C1 segment of cervical spinal cord (tissue), 14 donors: ENCODE measurements around the gene CABYR.
A peak's percentile ranks its signal among the peaks of the same experiment; 100 is the strongest.
"Not testable (repeated sequence)": the region's sequence is repeated elsewhere in the genome, so short reads cannot be mapped to it uniquely, and the experiment has no call there.

Experiments
- DNase-seq, 14 donors: peaks; one replicate each; lab custom pipeline; 2025; lab: John Stamatoyannopoulos, UW

CABYR gene

DNA sequence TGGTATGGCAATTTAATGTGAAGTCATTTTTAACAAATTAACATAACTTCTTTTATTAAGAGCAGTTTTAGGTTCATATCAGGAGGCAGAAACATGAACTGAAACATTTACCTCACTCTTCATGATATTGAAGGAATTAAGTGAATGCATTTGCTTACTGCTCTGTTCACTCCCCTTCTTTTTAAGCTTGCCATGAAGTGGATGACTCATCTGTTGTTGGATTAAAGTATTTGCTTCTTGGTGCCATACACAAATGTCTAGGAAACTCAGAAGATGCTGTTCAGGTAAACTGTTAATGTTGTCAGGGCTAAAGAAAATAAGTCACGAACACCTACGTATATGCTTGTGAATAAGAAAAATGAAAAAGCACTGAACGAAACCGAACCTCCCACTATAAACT, 10.2 kb upstream of the CABYR start:
- no peak for DNase-seq

DNA sequence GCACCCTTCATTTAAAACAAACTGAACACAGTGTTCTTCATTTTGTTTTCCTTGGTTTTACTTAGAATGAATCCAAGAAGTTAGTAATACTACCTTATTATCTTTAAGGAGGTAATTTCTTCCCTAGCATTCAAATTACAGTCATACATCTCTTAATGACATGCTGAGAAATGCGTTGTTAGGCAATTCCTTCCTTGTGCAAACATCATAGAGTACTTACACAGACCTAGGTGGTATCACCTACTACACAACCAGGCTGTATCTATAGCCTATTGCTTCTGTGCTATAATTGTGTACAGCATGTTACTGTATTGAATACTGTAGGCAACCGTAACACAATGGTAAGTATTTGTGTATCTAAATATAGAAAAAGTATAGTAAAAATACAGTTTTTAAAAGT, 8.4 kb upstream of the CABYR start:
- DNase-seq, result no peak

DNA sequence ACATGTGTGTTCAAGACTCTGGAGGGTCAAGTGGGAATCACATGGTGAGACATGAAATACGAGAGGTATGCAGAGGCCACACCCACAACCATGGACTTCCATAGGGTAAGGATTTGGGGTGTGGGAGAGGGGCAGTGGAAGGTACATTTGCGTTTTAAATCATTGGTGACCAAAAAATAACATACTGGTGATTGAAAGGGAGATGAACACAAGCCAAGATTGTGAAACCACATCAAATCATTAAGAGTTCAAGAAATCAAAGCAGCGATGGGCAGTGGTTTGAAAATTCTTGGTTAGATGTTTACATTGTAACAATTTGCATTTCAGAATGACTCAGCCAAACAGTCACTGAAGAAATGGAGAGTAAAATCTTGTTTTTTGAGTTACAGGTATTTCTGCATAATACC, 1.9 kb upstream of the CABYR start:
- DNase-seq, result no peak

DNA sequence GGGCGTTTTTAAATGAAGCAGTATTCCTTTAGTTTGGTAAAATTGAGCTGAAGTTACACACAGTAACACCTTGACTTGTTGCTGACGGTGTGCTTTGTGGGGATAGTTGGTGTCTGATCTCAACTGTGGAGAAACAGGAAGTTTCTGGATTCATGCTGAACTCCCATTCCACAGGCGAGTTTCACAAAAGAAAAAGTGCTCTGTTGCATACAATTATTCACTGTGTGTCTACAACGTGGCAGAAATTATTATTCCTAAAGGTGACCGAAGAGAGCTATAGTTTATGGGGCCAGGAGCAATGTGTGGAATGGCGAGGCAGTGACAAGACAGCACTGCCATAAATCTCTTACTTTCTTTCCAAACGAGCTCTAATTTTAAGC, 463 bp upstream of the CABYR start:
- DNase-seq, result no peak

DNA sequence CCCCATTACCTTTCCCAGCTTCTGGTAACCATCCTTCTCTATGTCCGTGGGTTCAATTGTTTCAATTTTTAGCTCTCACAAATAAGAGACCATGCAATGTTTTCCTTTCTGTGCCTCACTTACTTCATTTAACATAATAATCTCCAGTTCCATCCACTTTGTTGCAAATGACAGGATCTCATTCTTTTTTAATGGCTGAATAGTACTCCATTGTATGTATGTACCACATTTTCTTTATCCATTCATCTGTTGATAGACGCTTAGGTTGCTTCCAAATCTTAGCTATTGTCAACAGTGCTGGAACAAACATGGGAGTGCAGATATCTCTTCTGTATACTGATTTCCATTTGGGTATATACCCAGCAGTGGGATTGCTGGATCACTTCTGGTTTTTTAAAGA, 1.8 kb downstream of the CABYR start:
- DNase-seq, result no peak

DNA sequence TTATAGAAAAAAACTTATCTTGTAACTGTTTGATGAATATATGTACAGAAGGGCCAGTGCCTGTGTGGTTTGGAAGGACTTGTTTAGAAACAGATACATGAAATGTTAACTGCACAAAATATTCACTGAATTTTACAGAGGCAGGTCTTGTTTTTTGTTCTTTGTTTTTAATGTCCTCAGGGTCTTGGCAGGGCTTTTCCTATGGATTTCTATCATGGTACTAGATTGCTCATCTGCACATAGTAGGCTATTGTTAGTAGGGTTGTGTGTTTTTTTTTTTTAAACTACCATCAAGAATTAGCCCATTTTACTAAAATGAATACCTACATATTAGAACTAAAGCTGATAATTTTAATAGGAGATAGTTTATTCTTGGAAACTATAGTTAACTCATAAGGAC, 3.5 kb downstream of the CABYR start:
- no peak for DNase-seq

DNA sequence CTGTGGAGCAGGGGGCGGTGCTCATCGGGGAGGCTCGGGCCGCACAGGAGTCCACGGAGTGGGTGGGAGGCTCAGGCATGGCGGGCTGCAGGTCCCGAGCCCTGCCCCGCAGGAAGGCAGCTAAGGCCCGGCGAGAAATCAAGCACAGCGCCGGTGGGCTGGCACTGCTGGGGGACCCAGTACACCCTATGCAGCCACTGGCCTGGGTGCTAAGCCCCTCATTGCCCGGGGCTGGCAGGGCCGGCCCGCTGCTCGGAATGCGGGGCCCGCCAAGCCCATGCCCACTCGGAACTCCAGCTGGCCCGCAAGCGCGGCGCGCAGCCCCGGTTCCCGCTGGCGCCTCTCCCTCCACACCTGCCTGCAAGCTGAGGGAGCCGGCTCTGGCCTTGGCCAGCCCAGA, 10.7 kb downstream of the CABYR start:
- not testable (repeated sequence) for DNase-seq

DNA sequence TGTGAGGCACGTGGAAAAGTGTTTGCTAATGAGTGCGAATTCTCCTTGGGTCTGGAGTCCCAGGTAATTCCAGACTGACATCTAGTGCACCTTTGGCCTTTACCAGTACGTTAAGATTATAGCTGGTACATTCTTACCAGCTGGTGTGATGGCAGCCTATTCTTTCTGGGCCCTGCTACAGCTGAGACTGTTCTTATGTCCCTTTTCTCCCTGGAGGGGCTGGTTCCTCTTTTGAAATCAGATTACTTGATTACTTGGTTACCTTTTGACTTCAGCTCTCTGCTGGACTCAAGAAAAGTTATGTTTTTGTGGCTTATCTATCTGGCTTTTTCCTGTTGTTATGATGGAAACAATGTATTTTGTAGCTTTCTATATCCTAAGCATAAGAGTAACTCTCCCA, 14.5 kb downstream of the CABYR start:
- no peak for DNase-seq

DNA sequence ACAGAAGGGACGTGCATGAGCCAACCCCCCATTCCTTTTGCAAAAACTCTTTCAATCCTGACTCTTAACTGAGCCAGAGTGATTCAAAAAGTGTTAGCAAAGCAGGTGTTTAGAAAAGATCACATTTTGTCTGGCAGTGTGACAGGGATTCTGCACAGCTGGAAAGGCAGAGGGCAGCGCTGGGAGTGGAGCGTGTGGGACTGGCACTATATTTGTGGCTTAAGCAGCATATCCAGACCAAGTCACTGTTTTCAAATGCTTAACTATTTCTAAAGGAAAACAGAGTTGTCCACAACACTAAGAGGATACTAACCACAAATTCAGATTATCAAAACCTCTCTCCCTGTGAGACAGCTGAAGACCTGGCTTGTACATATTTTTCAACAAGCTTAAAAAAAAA, 19.0 kb downstream of the CABYR start:
- no peak for DNase-seq

DNA sequence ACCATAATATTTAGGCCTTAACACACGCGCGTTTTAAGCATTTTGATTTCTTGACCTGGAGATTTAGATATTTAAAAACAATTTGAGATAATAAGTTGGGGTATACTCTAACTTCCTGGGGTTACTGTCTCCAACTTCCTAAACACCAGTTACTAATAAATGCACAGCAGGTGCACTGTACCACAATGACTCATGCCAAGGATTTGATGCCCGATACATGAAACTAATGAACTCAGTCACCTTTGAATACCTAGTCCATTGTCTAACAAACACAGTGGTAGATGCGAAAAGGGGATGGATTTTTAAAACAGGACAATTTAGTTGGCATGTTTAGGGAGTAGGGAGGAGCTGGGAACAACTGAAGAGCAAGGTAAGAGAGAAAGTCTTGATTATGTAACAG, 21.2 kb downstream of the CABYR start:
- DNase-seq, result no peak

DNA sequence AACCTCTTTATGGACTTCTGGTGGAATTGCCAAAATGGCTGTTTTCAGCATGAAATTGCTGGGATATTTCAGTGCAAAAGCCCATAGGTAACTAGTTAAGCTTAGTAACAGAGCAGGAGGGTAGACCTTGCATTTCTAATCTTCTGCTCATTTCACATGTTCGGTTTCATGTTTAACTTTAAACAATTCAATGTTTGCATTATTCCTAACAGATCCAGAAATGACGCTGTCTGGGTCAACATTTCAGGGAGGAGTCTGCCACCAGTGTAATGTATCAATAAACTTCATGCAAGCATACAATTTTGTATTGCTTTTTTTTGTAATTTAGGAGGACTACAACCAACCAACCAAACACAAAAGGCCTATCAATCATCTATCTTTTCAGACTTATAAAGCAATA, 22.4 kb downstream of the CABYR start:
- DNase-seq, result no peak

DNA sequence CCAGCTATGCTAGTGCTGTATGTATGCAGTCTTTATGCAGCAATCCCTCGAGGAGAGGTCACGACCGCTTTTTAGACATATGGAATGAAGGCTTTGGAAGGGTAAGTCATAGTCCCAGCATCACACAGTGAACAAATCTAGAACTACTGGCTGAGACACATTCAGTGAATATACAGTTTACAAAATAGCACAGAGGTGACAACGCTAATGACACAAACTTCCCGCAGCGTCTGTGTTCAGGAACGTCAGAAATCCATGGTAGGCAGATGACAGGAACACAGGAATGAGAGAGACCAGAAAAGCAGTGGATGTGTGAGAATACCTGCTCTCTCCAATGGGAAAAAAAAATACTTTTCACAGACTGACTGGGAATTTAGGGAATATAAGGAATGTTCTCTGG, 29.6 kb downstream of the CABYR start:
- DNase-seq, result no peak

DNA sequence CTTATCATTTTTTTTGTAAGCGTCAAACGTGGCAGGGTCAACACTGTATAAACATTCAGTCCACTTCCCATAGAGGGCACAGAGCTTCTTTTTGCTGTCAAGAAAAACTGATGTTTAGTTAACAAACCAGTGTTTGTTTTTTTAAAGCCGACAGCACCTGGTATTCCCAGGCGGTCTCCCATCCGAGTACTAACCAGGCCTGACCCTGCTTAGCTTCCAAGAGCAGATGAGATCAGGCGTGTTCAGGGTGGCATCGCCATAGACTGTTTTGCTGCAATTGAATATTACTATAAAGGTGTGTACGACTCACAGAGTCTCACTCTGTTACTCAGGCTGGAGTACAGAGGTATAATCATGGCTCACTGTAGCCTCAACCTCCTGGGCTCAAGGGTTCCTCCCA, 31.5 kb downstream of the CABYR start:
- no peak for DNase-seq

DNA sequence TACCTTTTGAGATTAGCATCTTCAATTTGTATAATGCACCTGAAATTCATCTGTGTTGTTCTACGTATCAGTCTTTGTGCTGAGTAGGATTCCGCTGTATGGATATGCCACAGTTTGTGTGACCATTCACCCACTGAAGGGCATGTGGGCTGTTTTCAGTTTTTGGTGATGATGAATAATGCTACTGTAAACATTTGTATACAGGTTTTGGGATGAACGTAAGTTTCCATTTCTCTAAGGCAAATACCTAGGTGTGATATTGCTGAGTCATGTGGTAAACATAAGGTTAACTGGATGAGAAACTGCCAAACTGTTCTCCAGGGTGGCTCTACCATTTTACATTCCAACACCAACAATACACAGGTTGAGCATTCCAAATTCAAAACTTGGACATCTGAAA, 35.1 kb downstream of the CABYR start:
- DNase-seq, result no peak

DNA sequence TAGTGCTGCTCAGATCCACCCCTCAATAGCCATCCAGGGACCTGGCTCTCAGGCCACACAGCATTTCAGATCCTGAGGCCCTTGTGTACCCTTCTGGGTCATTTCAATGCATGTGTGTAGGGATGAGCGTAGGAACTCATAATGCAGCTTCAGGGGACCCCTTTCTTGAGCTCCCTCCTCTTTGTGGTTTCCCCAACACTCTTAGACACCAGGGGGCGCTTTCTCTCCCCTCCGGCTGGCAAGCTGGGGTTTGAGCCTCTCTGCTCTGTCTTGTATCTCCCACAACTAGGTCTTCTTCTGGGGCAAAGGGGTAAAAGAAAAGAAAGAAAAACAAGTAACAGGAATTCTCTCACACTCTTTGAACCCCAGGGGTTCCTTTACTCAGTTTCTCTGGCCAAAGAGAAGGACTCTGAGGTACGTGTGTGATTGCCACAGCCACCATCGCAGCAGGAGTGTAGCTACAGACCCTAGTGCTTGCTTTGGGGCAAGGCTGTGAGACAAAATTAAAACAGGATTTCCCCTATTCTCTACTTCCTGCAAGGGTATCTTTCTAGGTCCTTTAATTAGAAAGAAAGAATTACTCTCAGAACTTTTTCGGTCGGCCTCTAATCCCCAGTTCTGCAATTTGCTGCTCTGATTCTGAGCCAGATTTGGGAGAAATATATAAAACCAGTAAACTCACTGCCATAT, 38.0 kb downstream of the CABYR start:
- DNase-seq, result peak in 10 of 14 donors; percentile 34 to 76 (median 64)

DNA sequence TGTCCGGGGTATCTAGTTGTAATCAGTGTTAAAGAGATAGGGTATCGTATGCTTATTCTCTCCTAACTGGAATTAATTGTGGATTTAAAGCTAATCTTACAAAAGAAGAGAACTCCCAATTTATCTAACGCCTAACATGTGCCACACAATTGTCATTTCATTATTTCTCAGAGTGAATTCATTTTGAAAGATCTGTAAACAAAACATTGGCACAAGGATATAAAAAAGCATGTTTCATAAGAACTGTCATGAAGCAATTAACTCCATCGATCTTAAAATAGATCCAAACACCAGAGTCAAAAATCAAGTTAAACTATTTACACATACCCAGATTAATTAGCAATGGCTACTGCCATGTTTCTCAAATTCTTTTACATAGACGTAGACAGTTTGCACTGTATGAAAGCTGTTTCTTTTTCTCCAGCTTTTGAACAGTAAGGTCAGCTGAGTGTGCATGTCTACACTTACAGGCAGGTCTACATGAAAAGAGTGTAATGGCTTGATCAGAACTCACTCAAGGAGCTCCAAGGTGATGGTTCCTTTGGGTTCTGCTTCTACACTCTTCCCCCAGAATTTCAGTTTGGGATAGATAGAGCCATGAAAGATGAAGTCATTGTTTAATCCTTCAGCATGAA, 38.8 kb downstream of the CABYR start:
- DNase-seq, result no peak

DNA sequence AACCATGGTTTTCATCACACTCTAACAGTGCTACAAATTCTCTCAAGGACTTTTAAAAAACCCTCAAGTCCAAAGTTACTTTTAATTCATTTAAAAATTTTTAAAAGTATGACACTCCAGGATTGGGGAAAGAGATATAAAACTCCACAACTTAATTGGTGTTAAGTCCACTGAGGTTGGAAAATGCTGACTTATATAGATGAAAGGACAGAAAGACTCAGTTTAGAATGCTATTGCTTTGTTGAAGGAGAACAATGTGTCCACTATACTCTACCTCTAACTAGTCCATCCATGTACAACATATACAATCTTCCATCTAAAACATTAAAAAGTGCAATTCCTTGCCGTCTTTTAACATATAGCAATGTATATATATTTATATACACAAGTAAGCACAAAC, 41.2 kb downstream of the CABYR start:
- DNase-seq, result no peak

DNA sequence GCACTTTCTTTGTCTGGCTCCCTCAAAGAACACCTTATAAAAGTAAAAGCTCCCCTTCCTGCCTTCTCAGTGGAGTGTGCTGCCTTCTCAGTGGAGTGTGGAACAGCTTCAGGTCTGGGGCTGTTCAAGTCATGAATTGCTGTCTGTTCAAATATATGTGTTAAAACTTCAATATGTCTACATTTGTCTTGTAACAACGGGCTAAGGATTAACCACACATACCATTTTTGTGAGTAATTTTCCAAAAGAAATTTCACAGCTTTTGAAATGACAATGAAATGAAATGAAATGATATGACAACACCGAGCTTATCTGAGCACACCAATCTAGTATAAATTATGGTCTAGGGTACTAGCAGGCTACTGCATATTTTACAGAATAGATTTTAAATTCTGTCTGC, 42.9 kb downstream of the CABYR start:
- DNase-seq, result no peak

DNA sequence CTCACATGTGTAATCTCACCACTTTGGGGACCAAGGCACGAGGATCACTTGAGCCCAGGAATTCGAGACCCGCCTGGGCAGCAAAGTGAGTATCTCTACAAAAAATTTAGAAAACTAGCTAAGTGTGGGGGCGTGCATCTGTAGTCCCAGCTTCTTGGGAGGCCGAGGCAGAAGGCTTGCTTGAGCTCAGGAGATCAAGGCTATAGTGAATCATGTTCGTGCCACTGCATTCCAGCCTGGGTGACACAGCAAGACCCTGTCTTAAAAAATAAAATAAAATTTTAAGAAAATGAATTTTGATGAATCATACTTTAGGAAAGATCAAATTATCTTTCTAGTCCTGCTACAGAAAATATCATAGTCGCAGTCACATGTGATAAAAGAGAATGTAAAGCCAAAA, 46.9 kb downstream of the CABYR start:
- no peak for DNase-seq

DNA sequence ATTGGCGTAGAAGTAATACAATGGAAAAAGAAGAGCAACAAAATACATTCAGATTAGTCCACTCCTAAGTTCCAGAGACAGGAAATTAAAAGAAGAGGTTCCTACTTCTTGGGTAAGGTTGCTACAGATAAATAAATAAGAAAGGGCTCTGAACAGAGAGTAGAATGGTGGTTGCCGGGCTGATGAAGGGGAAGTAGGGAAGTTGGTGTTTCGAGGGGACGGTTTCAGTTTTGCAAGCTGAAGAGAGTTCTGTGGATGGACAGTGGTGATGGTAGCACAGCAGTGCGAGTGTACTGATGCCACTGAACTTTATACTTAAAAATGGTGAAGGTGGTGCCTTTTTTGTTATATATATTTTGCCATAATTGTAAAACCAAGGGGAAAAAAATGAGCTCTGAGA, 48.2 kb downstream of the CABYR start:
- DNase-seq, result no peak

DNA sequence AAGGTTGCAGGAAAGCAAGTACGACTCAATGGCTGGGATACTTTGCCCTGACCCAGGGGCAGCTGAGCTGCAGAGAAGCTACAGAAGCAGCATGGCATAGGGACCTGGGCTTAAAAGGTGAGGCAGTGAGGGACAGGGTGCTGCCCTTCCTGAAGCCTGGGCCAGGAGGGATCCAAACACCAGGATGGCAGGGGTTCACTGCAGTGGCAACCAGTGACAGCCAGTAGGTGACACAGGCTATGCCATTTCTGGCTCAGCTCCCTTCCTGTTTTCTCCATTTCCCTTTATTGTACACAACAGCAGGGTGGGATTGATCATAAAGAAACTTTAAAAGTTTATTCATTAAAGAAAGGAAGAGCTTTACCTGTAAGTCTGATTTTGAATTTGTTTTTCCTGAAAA, 48.8 kb downstream of the CABYR start:
- peak in 1 of 14 donors; percentile 23 for DNase-seq

DNA sequence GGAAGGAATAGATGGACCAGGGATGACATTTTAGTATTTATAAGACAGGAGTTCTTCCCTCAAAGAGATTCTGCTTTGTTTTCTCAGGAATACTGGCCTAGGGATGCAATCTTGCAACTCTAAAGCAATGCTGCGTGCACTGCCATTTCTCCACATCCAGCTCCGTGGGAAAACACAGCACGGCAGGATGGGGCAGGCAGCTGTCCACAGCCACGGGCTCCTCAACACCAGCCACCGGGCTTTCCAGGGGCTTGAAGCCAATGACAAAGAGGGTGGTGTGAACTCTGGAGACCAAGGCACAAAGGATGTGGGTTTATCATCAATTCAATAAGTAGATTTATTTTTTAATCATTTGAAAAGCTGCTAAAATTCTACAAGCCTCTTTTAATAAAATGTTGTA, 49.3 kb downstream of the CABYR start:
- DNase-seq, result peak in 2 of 14 donors; percentile 20 to 33

DNA sequence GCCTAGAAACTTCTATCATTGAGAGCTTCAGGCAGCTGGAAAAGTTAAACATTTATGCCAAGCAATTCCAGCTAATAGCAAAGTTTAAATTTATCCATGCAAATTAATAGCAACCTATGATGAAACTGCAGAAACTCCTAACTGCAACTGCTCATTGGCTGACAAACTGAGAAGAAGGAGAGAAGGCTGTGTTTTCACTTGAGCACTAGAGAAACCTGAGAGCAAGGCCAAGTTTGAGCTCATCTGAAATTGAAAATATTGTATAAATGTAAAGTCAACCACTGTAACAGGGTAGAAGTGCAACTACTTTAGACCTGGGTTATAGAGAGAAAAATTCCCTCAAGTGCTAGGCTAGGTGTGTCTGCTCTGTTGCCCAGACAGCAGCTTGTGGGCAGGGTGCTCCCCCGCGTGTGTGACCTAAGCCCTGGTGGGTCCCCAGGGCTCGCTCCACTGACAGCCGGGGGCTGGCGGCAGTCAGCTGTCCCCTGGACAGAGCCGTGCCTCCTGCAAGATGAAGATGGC, 50.2 kb downstream of the CABYR start:
- DNase-seq, result no peak
